DOHH2 (cell line): ENCODE results near the gene SOX5.

Experiments
- EZH2phosphoT487 ChIP-seq: fragments of 200-600 bp; sonication (generic); IDR thresholded peaks from 2 replicates; pipeline ENCODE4 v1.6.1; 2017; ENCODE audit warnings: borderline replicate concordance, mild to moderate bottlenecking, antibody characterized with exemption, low read length, moderate library complexity, mixed read lengths
- TF ChIP-seq, protein P1 (sequence below): fragments of 200-600 bp; sonication (generic); IDR thresholded peaks from one replicate; pipeline ENCODE4 v1.5.1; 2014; ENCODE audit warnings: antibody characterized with exemption, mild to moderate bottlenecking, low read depth, low read length; ENCODE audit not compliant: poor library complexity, severe bottlenecking

DNA sequence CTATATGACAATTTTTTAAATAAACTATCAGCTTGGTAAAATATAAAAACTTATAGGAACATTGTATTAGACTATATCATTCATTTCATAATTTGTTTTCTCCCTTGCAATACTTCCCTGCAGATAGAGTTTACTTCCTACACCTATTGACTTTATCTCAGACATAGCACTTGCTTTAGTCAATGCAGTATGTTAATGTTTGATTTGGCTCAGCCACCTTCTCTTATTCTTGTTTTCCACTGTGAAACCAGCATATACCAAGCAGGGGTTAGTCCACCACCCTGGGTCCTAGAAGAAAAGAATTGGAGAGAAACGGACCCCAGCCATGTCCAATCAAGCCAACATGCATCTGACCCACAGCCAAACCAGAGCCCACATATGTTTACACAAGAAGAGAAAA lies 10.4 kb upstream of the SOX5 start:
- TF ChIP-seq, protein P1, sequence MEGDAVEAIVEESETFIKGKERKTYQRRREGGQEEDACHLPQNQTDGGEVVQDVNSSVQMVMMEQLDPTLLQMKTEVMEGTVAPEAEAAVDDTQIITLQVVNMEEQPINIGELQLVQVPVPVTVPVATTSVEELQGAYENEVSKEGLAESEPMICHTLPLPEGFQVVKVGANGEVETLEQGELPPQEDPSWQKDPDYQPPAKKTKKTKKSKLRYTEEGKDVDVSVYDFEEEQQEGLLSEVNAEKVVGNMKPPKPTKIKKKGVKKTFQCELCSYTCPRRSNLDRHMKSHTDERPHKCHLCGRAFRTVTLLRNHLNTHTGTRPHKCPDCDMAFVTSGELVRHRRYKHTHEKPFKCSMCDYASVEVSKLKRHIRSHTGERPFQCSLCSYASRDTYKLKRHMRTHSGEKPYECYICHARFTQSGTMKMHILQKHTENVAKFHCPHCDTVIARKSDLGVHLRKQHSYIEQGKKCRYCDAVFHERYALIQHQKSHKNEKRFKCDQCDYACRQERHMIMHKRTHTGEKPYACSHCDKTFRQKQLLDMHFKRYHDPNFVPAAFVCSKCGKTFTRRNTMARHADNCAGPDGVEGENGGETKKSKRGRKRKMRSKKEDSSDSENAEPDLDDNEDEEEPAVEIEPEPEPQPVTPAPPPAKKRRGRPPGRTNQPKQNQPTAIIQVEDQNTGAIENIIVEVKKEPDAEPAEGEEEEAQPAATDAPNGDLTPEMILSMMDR = no peak
- TF ChIP-seq EZH2phosphoT487 = no peak
